OCI-LY1 (cell line): Measurements from ENCODE around the gene LRRC3C.

ENCODE experiments used
- CTCF ChIP-seq: fragments of 200-600 bp; sonication (generic), shearing (Covaris generic); IDR thresholded peaks from 2 replicates; pipeline ENCODE4 v1.5.1; 2017; ENCODE audit warnings: mild to moderate bottlenecking, antibody characterized with exemption, low read length, moderate library complexity, mixed read lengths
- EZH2 ChIP-seq: fragments of 200-600 bp; sonication (generic), shearing (Covaris generic); IDR thresholded peaks from 2 replicates; pipeline ENCODE4 v1.8.0; 2017; ENCODE audit warnings: borderline replicate concordance, mixed run types, mild to moderate bottlenecking, antibody characterized with exemption, low read length, moderate library complexity, mixed read lengths

GRCh38 chr17:39975801-39976200, 48.3 kb downstream of the LRRC3C start:
- TF ChIP-seq CTCF (no peak), EZH2 (no peak)
